GM15510 (cell line): ENCODE data around the gene APMAP.

Experiments
- POLR2A ChIP-seq: IDR thresholded peaks from 3 replicates; pipeline ENCODE4 v1.6.1; 2011; ENCODE audit warnings: borderline replicate concordance; ENCODE audit not compliant: insufficient read length; ENCODE audit errors: extremely low read depth

Gene APMAP

GRCh38 chr20:25032065-25032477 lies 39.5 kb upstream of the APMAP start:
- no peak for TF ChIP-seq POLR2A

- TF ChIP-seq POLR2A = no peak
Observed at GRCh38 chr20:25031241-25031640, 38.7 kb upstream of the APMAP start.

GRCh38 chr20:25030649-25031207 lies 38.2 kb upstream of the APMAP start:
- no peak for TF ChIP-seq POLR2A

GRCh38 chr20:25030007-25030648 lies 37.6 kb upstream of the APMAP start:
- no peak for TF ChIP-seq POLR2A

GRCh38 chr20:25025986-25026605 lies 33.5 kb upstream of the APMAP start:
- TF ChIP-seq POLR2A = no peak

GRCh38 chr20:25025091-25025861 lies 32.7 kb upstream of the APMAP start:
- no peak for TF ChIP-seq POLR2A

- no peak for TF ChIP-seq POLR2A
Observed at GRCh38 chr20:25024171-25024570, 31.6 kb upstream of the APMAP start.

GRCh38 chr20:25023356-25023755 lies 30.8 kb upstream of the APMAP start:
- TF ChIP-seq POLR2A = no peak

- no peak for TF ChIP-seq POLR2A
Observed at GRCh38 chr20:25022680-25023079, 30.1 kb upstream of the APMAP start.

GRCh38 chr20:25021336-25021735 lies 28.8 kb upstream of the APMAP start:
- no peak for TF ChIP-seq POLR2A

GRCh38 chr20:25020901-25021301 lies 28.4 kb upstream of the APMAP start:
- TF ChIP-seq POLR2A = no peak

GRCh38 chr20:25020345-25020744 lies 27.8 kb upstream of the APMAP start:
- TF ChIP-seq POLR2A = no peak

GRCh38 chr20:25019381-25020155 lies 27.0 kb upstream of the APMAP start:
- no peak for TF ChIP-seq POLR2A

- TF ChIP-seq POLR2A = no peak
Observed at GRCh38 chr20:25018841-25019240, 26.3 kb upstream of the APMAP start.

GRCh38 chr20:25018425-25018824 lies 25.9 kb upstream of the APMAP start:
- no peak for TF ChIP-seq POLR2A
